Activated T-helper 17 cell treated with anti-CD3 and anti-CD28 coated beads, Interleukin-2, amount 50 U/mL, for 72 hours (primary cell): ENCODE measurements around the gene PPP4R2. TPM values are rescaled to one million over a fixed set of nuclear protein-coding genes. Genes with fewer than 3 reads are reported as not detected.
"Not testable (repeated sequence)": the region's sequence is repeated elsewhere in the genome, so short reads cannot be mapped to it uniquely, and the experiment has no call there.

Source experiments
- ATAC-seq: fragments of 150-1000 bp; cut with Tn5 transposase; replicated peaks from 2 replicates; pipeline ENCODE4 v1.10.0; 2021; ENCODE audit warnings: mild to moderate bottlenecking, moderate library complexity
- H3K27ac Mint-ChIP-seq: one replicate; pipeline ENCODE4 v1.8.0; 2022; ENCODE audit warnings: mixed read lengths
- H3K27me3 Mint-ChIP-seq: one replicate; pipeline ENCODE4 v1.8.0; 2022; ENCODE audit warnings: mixed read lengths
- H3K36me3 Mint-ChIP-seq: one replicate; pipeline ENCODE4 v1.8.0; 2022; ENCODE audit warnings: low read depth, mild to moderate bottlenecking, mixed read lengths
- H3K4me1 Mint-ChIP-seq: one replicate; pipeline ENCODE4 v1.8.0; 2022; ENCODE audit warnings: mixed read lengths
- H3K4me3 Mint-ChIP-seq: one replicate; pipeline ENCODE4 v1.8.0; 2022; ENCODE audit warnings: mild to moderate bottlenecking, mixed read lengths
- H3K9me3 Mint-ChIP-seq: one replicate; pipeline ENCODE4 v1.8.0; 2022; ENCODE audit warnings: mixed read lengths
- total RNA-seq, 2 donors: library from RNA; stranded (reverse); gene quantifications; one replicate each; pipeline ENCODE4 v1.2.3, GENCODE V29; 2022

The PPP4R2 gene
- total RNA-seq, 2 donors from 2014 or later = 87.8 to 95.0 TPM

DNA sequence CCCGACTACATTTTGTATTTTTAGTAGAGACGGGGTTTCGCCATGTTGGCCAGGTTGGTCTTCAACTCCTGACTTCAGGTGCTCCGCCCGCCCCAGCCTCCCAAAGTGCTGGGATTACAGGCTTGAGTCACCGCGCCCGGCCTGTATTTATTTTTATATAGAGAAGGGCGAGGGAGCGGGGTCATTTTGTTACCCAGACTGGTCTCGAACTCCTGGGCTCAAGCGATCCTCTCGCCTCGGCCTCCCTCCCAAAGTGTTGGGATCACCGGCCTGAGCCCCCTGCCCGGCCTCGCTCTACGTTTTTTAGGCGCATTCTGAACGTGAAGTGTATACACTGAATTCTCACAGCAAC is 514 bp upstream of the PPP4R2 start:
- Mint-ChIP-seq H3K36me3 (peaks cover 40% of the 10 kb centered on the region), H3K4me1 (peaks cover 20% of the 10 kb centered on the region), H3K27me3 (no peaks in the 10 kb centered on the region), H3K4me3 (peak overlapping the region; percentile 91), H3K9me3 (no peaks in the 10 kb centered on the region), H3K27ac (peak overlapping the region; percentile 90)
- no peak for ATAC-seq

DNA sequence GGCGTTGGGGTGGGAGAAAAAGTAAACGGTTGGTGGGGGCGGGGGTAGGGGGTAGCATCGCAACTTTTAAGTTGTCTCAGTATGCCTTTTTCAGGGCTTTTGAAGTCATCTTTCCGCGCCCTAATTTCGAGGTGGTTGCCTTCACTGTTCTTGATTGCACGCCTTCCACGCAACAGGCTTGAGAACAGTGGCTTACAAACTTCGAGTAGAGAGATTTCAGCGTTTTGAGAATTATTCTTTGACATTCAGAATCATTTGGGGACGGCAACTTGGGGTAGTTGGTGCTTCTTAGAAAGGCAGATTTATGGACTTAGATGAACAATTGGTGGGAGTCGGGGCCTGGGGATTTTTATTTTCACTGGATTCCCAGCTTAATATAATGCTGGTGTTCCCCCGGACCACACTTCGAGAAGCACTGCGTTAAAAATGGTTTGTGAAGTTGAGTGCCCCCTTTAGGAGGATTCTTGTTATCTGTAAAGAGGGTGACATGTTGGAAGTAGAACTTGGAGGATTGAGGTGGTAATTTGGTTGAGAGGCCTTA is 880 bp downstream of the PPP4R2 start:
- peak; percentile 10 for ATAC-seq

DNA sequence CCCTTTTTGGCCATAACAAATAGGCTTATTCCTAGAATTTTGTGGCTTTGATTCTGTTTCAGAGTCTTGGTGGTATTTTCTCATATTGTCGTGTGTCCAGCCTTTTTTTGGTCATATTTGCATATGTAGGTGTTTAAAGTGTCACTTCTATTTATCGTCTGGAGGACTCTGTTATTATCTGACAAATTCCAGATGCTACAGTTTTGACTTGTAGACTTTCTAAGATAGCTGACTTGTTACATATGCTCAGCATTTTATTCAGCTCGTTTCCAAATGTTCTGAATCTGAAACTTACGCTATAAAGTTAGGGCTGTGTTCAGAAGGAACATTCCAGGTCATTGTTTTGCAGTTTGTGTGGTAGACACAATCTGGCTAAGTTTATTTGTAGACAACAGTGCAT is 1.9 kb downstream of the PPP4R2 start:
- Mint-ChIP-seq H3K27ac (peak overlapping the region; percentile 86), H3K27me3 (no peaks in the 10 kb centered on the region), H3K4me1 (peaks cover 30% of the 10 kb centered on the region), H3K36me3 (peaks cover 63% of the 10 kb centered on the region), H3K4me3 (peak overlapping the region; percentile 91), H3K9me3 (no peaks in the 10 kb centered on the region)
- no peak for ATAC-seq

More for the DNA sequence above, 880 bp downstream of the PPP4R2 start:
- H3K4me3 Mint-ChIP-seq = peak overlapping the region; percentile 91
- peaks cover 53% of the 10 kb centered on the region for H3K36me3 Mint-ChIP-seq
- H3K27ac Mint-ChIP-seq = peak overlapping the region; percentile 90
- H3K27me3 Mint-ChIP-seq = no peaks in the 10 kb centered on the region
- no peaks in the 10 kb centered on the region for H3K9me3 Mint-ChIP-seq
- peaks cover 25% of the 10 kb centered on the region for H3K4me1 Mint-ChIP-seq

DNA sequence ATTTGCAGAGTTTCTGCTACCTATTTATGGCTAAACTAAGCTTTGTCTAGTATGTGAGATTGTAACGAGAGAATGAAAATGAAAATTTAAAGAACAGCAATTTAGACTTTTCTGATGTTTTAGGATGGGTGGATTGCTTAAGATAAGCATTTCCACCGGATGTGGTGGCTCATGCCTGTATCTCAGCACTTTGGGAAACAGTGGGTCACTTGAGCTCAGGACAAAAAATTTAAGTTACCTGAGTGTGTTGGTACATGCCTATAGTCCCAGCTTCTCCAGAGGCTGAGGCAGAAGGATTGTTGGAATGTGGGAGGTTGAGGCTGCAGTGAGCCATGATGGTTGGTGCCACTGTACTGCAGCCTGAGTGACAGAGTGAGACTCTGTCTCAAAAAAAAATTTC is 3.3 kb downstream of the PPP4R2 start:
- peak overlapping the region; percentile 91 for H3K4me3 Mint-ChIP-seq
- no peaks in the 10 kb centered on the region for H3K9me3 Mint-ChIP-seq
- ATAC-seq = no peak
- H3K4me1 Mint-ChIP-seq = peaks cover 38% of the 10 kb centered on the region
- no peaks in the 10 kb centered on the region for H3K27me3 Mint-ChIP-seq
- H3K36me3 Mint-ChIP-seq = peaks cover 78% of the 10 kb centered on the region
- peak overlapping the region; percentile 86 for H3K27ac Mint-ChIP-seq

DNA sequence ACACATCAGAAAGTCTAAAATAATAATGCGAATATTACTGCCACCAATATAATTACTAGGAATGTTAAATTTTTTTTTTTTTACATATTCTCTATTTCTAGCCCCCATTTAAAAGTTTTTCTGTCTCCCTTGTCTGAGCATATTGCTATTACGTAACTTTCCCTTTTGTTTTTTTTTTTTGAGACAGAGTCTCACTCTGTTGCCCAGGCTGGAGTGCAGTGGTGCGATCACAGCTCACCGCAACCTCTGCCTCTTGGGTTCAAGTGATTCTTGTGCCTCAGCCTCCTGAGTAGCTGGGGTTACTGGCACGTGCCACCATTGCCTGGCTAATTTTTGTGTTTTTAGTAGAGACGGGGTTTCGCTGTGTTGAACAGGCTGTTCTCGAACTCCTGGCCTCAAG is 6.4 kb downstream of the PPP4R2 start:
- peak overlapping the region; percentile 48 for H3K4me3 Mint-ChIP-seq
- H3K27me3 Mint-ChIP-seq, H3K27ac Mint-ChIP-seq: not testable (repeated sequence)

DNA sequence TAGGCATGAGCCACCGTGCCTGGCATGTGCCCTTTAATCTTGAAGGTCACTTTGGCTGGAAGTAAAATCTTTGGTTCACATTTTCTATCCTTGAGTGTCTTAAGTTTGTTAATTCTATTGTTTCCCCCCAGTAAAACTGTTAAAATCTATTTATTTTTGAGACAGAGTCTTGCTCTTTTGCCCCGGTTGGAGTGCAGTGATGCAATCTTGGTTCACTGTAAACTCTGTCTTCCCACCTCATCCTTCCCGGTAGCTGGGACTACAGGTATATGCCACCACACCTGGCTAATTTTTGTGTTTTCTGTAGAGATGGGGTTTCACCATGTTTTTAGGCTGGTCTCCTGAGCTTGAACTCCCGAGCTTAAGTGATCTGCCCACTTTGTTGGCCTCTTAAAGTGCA is 7.7 kb downstream of the PPP4R2 start:
- Mint-ChIP-seq H3K4me1 (peaks cover 61% of the 10 kb centered on the region), H3K4me3 (peak overlapping the region; percentile 31), H3K36me3 (peaks cover 100% of the 10 kb centered on the region), H3K27ac (peak overlapping the region; percentile 30), H3K9me3 (no peaks in the 10 kb centered on the region), H3K27me3 (no peaks in the 10 kb centered on the region)
- ATAC-seq = no peak

More for the DNA sequence above, 6.4 kb downstream of the PPP4R2 start:
- peaks cover 56% of the 10 kb centered on the region for H3K4me1 Mint-ChIP-seq
- peaks cover 100% of the 10 kb centered on the region for H3K36me3 Mint-ChIP-seq
- not testable (repeated sequence) for H3K9me3 Mint-ChIP-seq, ATAC-seq

DNA sequence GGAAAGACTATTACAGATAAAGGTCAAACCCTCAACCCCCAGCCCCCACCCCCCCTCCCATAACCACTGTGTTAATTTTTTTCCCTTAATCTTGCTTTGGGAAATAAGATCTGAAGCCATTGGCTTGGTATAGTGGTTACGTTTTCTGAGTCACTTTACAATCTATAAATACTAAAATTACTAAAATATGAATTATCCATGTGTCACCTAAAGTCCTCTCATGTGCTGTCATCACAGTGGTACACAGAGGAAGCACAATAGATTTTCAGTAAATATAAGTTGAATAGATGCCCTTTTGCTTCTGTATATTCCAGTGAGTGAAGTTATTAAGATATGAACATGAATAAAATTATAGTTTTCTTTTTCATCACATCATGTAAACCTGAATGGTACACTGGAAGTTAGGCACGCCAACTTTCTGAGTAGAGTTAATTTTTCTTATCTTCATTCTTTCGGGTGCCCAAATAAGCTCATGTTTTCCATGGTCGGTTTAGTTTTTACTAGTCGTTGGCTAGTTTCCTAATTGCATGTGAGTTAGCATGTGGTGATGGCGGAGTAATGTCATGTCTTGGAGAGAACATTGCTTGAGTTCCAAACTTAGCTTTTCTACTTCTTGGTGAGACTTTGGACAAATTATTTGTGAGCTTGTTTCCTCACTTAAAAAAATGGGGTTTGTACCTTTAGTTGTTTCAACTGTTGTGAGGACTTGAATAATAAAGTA is 11.5 kb downstream of the PPP4R2 start:
- peak overlapping the region; percentile 64 for H3K4me3 Mint-ChIP-seq
- peaks cover 100% of the 10 kb centered on the region for H3K36me3 Mint-ChIP-seq
- ATAC-seq = peak; percentile 94
- peak overlapping the region; percentile 85 for H3K27ac Mint-ChIP-seq
- H3K4me1 Mint-ChIP-seq = peaks cover 64% of the 10 kb centered on the region
- no peaks in the 10 kb centered on the region for H3K9me3 Mint-ChIP-seq
- H3K27me3 Mint-ChIP-seq = no peaks in the 10 kb centered on the region

DNA sequence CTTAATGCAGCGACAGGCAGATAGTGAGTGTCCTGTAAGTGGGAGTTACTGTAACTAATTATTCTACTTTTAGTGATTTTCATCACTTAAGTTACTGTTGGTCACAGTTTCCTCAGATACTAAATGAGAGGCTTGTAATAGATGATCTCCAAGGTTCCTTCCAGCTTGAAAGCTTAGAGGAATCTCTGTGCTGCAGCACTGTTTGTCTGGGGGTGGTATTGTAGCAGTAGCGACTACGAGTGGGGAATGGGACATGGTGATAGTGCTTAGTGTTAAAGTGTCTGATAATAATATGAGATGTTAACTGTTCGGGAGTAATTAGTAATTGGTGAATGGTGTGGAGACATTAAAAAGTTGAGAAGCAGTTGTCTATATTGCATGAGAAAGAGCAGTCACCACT is 12.4 kb downstream of the PPP4R2 start:
- H3K27ac Mint-ChIP-seq = peak overlapping the region; percentile 85
- H3K9me3 Mint-ChIP-seq = no peaks in the 10 kb centered on the region
- no peak for ATAC-seq
- H3K36me3 Mint-ChIP-seq = peaks cover 98% of the 10 kb centered on the region
- no peaks in the 10 kb centered on the region for H3K27me3 Mint-ChIP-seq
- peaks cover 60% of the 10 kb centered on the region for H3K4me1 Mint-ChIP-seq
- H3K4me3 Mint-ChIP-seq = peak overlapping the region; percentile 64

DNA sequence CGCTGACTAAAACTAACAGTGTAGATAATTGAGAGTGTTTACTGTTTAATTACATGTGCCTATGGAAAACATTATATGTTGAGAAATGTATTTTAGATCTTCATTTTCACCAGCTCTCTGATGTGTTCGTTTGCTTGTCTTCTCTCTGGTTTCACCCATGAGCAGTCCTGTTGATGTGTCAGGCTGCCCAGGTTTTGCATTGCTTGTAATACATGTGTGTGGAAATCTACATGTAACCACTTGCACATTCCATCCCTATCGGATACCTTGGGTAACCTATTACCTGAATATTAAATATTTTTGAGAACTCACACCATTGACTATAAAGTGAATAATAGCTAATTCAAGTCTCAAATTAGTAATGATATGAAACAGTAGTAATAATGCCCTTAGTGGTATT is 13.1 kb downstream of the PPP4R2 start:
- Mint-ChIP-seq H3K4me3 (peak overlapping the region; percentile 64), H3K9me3 (no peaks in the 10 kb centered on the region), H3K27me3 (no peaks in the 10 kb centered on the region), H3K4me1 (peaks cover 53% of the 10 kb centered on the region), H3K36me3 (peaks cover 98% of the 10 kb centered on the region), H3K27ac (no peak overlapping the region)
- ATAC-seq = no peak

DNA sequence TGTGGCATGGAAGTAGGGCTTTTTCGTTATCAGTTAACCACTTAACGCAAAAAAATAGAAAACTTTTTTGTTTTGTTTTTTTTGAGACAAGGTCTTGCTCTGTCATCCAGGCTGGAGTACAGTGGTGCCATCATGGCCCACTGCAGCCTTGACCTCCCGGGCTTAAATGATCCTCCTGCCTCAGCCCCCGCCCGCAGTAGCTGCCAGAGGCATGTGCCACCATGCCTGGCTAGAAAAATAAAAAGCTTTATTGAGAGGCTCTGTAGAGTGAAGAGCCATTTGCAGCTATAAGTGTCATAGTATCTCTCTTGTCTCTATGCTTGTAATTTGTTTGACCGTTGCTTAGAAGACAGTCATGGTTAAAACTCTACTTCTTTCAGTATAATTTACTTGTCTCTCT is 13.5 kb downstream of the PPP4R2 start:
- Mint-ChIP-seq H3K4me1 (peaks cover 53% of the 10 kb centered on the region), H3K36me3 (peaks cover 96% of the 10 kb centered on the region), H3K4me3 (peak overlapping the region; percentile 64), H3K9me3 (no peaks in the 10 kb centered on the region), H3K27ac (no peak overlapping the region), H3K27me3 (no peaks in the 10 kb centered on the region)
- no peak for ATAC-seq

DNA sequence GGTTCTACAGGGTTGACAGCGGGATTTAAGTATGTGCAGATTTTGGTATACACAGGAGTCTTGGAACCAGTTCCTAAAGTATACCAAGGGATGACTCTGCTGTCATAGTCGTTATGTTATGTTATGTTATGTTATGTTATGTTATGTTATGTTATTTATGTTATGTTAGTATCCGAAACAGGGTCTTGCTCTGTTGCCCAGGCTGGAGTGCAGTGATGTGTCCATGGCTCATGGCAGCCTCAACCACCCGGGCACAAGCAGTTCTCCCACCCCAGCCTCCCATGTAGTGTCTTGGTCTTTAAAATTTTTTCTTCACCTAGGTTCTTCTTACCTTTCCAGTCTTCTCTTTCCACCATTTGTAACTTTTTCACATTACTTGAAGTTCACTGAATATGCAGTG is 21.7 kb downstream of the PPP4R2 start:
- Mint-ChIP-seq H3K27me3 (no peaks in the 10 kb centered on the region), H3K27ac (peak overlapping the region; percentile 28), H3K4me3 (peak overlapping the region; percentile 36), H3K9me3 (no peaks in the 10 kb centered on the region), H3K4me1 (peaks cover 32% of the 10 kb centered on the region), H3K36me3 (peaks cover 77% of the 10 kb centered on the region)
- peak; percentile 4 for ATAC-seq

DNA sequence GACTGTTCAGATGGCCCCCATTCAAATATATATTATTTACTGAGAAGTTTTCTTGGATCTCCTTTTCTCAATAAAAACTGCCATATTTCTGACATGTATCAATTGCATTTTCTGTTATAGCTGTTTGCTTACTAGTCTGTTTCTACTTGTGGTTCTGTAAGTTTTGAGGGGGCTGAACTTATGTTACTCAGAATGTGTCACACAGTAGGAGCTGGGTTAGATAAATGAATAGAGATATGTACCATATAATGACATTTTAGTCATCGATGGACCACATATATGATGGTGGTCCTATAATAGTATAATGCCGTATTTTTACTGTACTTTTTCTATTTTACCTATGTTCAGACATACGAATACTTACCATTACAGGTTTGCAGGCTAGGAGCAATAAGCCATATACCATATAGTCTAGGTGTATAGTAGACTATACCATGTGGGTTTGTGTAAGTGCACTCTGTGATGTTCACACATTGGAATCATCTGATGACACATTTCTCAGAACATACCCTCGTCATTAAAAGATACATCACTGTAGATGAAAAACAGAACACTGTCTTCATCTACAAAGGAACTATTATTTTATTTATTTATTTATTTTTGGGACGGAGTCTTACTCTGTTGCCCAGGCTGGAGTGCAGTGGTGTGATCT is 22.3 kb downstream of the PPP4R2 start:
- Mint-ChIP-seq H3K4me3 (peak overlapping the region; percentile 36), H3K27me3 (no peaks in the 10 kb centered on the region), H3K4me1 (peaks cover 32% of the 10 kb centered on the region), H3K27ac (peak overlapping the region; percentile 28), H3K9me3 (no peaks in the 10 kb centered on the region), H3K36me3 (peaks cover 74% of the 10 kb centered on the region)
- peak; percentile 88 for ATAC-seq

DNA sequence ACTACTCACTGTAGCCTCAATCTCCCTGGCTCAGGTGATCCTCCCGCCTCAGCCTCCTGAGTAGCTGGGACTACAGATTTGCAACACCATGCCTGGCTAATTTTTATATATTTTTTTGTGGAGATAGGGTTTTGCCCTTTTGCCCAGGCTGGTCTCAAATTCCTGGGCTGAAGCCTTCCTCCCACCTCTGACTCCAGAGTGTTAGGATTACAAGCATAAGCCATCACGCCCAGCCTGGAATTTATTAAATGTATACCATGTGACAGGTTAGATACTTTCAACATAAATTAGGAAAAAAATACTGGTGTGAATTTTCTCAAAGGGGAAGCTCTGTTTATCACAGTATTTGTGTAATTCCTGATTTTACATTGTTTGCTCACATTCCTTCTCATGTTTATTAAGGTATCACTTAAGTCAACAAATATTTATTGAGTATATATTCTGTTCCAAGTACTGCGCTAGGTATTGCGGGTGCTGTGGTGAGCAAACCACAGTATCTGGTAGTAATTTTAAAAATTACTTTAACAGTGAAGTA is 24.8 kb downstream of the PPP4R2 start:
- H3K36me3 Mint-ChIP-seq = peaks cover 51% of the 10 kb centered on the region
- no peaks in the 10 kb centered on the region for H3K27me3 Mint-ChIP-seq
- H3K4me1 Mint-ChIP-seq = peaks cover 52% of the 10 kb centered on the region
- H3K9me3 Mint-ChIP-seq = no peaks in the 10 kb centered on the region
- H3K4me3 Mint-ChIP-seq = peak overlapping the region; percentile 16
- peak overlapping the region; percentile 10 for H3K27ac Mint-ChIP-seq
- no peak for ATAC-seq

DNA sequence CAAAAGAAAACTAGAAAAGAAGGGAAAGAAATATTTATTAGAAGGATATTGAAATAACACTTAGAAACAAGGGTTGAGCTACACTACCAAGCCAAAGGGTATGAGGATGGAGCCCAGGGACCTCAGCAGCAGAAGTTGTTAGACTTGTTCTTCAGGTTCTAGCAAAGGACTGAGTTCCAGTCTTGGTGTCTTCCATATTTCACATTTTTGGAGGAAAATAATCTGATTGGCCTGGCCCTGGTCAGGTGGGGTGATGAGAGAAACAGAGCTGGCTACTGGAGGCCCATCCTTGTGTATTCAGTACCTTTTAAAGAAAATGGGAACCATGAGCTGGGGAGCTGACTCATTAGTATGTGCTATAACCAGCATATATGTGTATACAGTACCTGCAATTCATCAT is 28.2 kb downstream of the PPP4R2 start:
- H3K27me3 Mint-ChIP-seq = no peaks in the 10 kb centered on the region
- H3K27ac Mint-ChIP-seq = no peak overlapping the region
- no peak for ATAC-seq
- H3K4me3 Mint-ChIP-seq = no peak overlapping the region
- peaks cover 39% of the 10 kb centered on the region for H3K36me3 Mint-ChIP-seq
- H3K9me3 Mint-ChIP-seq = peaks cover 3% of the 10 kb centered on the region
- H3K4me1 Mint-ChIP-seq = peaks cover 49% of the 10 kb centered on the region
